Heart right ventricle (tissue), 16 donors: Measurements from ENCODE around the gene NUDT17. TPM values are rescaled to one million over a fixed set of nuclear protein-coding genes. Genes with fewer than 3 reads are reported as not detected.

ENCODE experiments used
- ATAC-seq, 8 donors: fragments of 200-7000 bp; cut with Tn5 transposase; one replicate each; pipeline ENCODE4 v1.9.1; 2020; ENCODE audit warnings: mild to moderate bottlenecking in 8 of 8, moderate library complexity in 8 of 8, moderate number of reproducible peaks in 1 of 8
- DNase-seq, 2 donors: peaks; one replicate each; pipeline ENCODE4 v3.0.0-alpha.2; 2020
- H3K27ac ChIP-seq, 10 donors: fragments of 200-600 bp; sonication (generic) in 2 of 10; one replicate each; pipeline versions ENCODE4 v1.5.0 to v1.8.0; 2020 to 2022; ENCODE audit warnings: mild to moderate bottlenecking in 3 of 10
- H3K27me3 ChIP-seq, 7 donors: fragments of 200-600 bp; one replicate each; pipeline ENCODE4 v1.8.0; 2021 to 2022; ENCODE audit warnings: mild to moderate bottlenecking in 2 of 7
- H3K36me3 ChIP-seq, 9 donors: fragments of 200-600 bp; sonication (generic) in 1 of 9; one replicate each; pipeline versions ENCODE4 v1.5.0 to v1.8.0; 2020 to 2022; ENCODE audit warnings: mild to moderate bottlenecking in 2 of 9
- H3K4me1 ChIP-seq, 9 donors: fragments of 200-600 bp; sonication (generic) in 1 of 9; one replicate each; pipeline versions ENCODE4 v1.5.0 to v1.8.0; 2020 to 2022; ENCODE audit warnings: mild to moderate bottlenecking in 4 of 9
- H3K4me3 ChIP-seq, 10 donors: fragments of 200-600 bp; sonication (generic) in 2 of 10; one replicate each; pipeline versions ENCODE4 v1.5.0 to v1.8.0; 2020 to 2022; ENCODE audit warnings: mild to moderate bottlenecking in 7 of 10, moderate library complexity in 2 of 10
- H3K9me3 ChIP-seq, 11 donors: fragments of 200-600 bp in 10 of 11; sonication (generic) in 2 of 11; one replicate each; pipeline versions ENCODE4 v1.5.0 to v1.8.0; 2013 to 2022; ENCODE audit warnings: mild to moderate bottlenecking in 2 of 11, control low read depth in 1 of 11, moderate library complexity in 1 of 11
- WGBS, 2 donors: extraction: QIAGEN DNeasy Blood & Tissue Kit; methylation state at CpG; one replicate each; pipeline ENCODE4 v1.1.7; 2013; ENCODE audit warnings: inconsistent platforms in 1 of 2; 5-methylcytosine and 5-hydroxymethylcytosine counted together
- intact Hi-C, 10 donors: fragments of 100-400 bp; cut with DNase I; formaldehyde crosslinking; loops; one replicate each; pipeline versions ENCODE4 v1.11.1 to v1.14.2; 2022
- long read RNA-seq, 3 donors: library from polyadenylated mRNA; unstranded; transcript quantifications; one replicate each; pipeline ENCODE4 v2.0.0, GENCODE V29; 2020 to 2021
- polyA plus RNA-seq, 2 donors: library from polyadenylated mRNA; stranded (reverse); fragments of 200-250 nt; gene quantifications; one replicate each; pipeline ENCODE4 v1.2.3, GENCODE V29; 2013
- total RNA-seq, 10 donors: library from RNA; stranded (reverse); fragmentation: NEBNext Ultra II Directional in 3 of 10; extraction: Animal tissue kit (Norgen Biotek cat#: 25700) in 3 of 10; gene quantifications; one replicate each; pipeline versions ENCODE4 v1.2.1 to v1.2.4, GENCODE V29; 2021 to 2023
- TF ChIP-seq, protein P1 (sequence below), 9 donors: fragments of 200-600 bp; sonication (generic) in 2 of 9; IDR thresholded peaks; one replicate each; pipeline versions ENCODE4 v1.5.0 to v1.8.0; 2021 to 2022; ENCODE audit warnings: antibody characterized with exemption in 9 of 9, mild to moderate bottlenecking in 5 of 9, moderate library complexity in 1 of 9
- donor health status: Arrhythmogenic right ventricular cardiomyopathy.
- donor health status: ischemic (EF 13 %, LVEDD 7.1; RV severe dilation, severe dysfunction).
- donor health status: healthy with polysubstance abuse.
- donor health status: DM: no; HTN: yes; CAD: no.
- donor health status: DM: no; HTN: no; CAD: no.
- donor health status: ischemic (EF 25% LVEDD 6.9; RV normal size, moderate dysfunction).
- donor health status: ischemic (EF 25% LVEDD 5.7; RV mildly dilated, moderate dysfunction).
- donor health status: healthy.
- donor health status: DM: yes; HTN: yes; CAD: no.
- donor health status: Ischemic cardiomyopathy.
- donor health status: ischemic (EF 35%, LVEDD 5.7; RV mildly dilated, moderate dysfunction).
- donor health status: nonischemic (EF 11% LVEDD 7.7; RV severe dilation, severe dysfunction).
- donor health status: DM: yes; HTN: yes; CAD: no.
- donor health status: PGD.
- donor health status: ischemic (EF 29% LVEDD 5.4; RV normal size, mild dysfunction).
- donor health status: nonischemic (EF 23%, LVEDD 6.1; RV moderate dilation, normal function).

Gene NUDT17, protein sequence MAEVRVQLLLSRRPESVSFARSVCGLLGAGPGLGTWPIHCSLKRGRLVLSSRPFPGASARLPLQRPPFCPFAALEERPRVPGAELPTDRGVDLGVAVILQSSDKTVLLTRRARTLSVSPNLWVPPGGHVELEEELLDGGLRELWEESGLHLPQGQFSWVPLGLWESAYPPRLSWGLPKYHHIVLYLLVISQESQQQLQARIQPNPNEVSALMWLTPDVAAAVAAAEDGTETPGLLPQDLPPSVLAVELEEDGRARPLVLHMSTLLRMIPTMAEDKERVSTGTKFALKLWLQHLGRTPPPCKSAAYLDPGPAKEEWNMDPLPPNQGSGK
- 1 to 10 TPM; 1.8 to 4.9 (median 3.6) TPM for total RNA-seq
- 1 to 10 TPM in 1 of 2 donors, under 1 TPM in 1; 0.75 to 4.0 TPM for polyA plus RNA-seq
- long read RNA-seq, donor 1 = 0 reads
- long read RNA-seq, donor 2, partial matches to known transcripts = 1 of 4 reads
- long read RNA-seq, donor 2, other reads (novel, unspliced or antisense) = 2 of 4 reads
- long read RNA-seq, donor 3, partial matches to known transcripts = 0 of 3 reads
- long read RNA-seq, donor 3, other reads (novel, unspliced or antisense) = 3 of 3 reads

DNA sequence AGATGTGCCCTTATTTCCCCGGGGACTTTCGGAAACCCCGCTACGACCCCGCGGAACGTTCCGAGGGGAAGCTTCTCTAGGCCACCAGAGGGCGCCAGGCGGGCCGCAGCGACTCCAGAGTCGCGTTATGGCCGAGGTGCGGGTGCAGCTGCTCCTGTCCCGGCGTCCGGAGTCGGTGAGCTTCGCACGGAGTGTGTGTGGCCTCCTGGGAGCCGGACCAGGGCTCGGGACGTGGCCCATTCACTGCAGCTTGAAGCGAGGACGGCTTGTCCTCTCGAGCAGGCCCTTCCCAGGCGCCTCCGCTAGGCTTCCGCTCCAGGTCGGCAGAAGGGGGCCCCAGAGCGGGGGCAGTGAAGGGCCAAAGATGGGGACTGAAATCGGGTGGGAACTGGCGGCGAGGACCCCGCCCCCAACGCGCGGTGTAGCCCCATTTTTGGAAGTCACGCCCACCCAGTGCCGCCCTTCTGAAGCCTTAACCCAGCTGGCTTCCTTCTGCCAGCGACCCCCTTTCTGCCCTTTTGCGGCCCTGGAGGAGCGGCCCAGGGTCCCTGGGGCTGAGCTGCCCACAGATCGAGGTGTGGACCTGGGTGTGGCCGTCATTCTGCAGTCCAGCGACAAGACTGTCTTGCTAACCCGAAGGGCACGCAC, at the start of gene NUDT17:
TSS of gene NUDT17 (plus strand) at position 117 of the 648 bp plus-strand sequence. CDS start at position 128, 11 bp downstream.
- no peaks in the 10 kb centered on the region for H3K27me3 ChIP-seq
- peaks cover 0 to 19% (median 16%) of the 10 kb centered on the region in 9 donors for H3K4me1 ChIP-seq
- peak within 1 kb of the TSS; percentile 14 to 69 (median 65) for H3K4me3 ChIP-seq
- DNase-seq (peak; percentile 77 to 83), ATAC-seq (peak; percentile 82 to 94 (median 90))
- H3K27ac ChIP-seq = peak within 1 kb of the TSS in 9 of 10 donors; percentile 48 to 86 (median 81)
- TF ChIP-seq, protein P1, sequence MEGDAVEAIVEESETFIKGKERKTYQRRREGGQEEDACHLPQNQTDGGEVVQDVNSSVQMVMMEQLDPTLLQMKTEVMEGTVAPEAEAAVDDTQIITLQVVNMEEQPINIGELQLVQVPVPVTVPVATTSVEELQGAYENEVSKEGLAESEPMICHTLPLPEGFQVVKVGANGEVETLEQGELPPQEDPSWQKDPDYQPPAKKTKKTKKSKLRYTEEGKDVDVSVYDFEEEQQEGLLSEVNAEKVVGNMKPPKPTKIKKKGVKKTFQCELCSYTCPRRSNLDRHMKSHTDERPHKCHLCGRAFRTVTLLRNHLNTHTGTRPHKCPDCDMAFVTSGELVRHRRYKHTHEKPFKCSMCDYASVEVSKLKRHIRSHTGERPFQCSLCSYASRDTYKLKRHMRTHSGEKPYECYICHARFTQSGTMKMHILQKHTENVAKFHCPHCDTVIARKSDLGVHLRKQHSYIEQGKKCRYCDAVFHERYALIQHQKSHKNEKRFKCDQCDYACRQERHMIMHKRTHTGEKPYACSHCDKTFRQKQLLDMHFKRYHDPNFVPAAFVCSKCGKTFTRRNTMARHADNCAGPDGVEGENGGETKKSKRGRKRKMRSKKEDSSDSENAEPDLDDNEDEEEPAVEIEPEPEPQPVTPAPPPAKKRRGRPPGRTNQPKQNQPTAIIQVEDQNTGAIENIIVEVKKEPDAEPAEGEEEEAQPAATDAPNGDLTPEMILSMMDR (IDR thresholded peaks at IDR 0.05) = peak; percentile 92 to 99 (median 96)
- H3K9me3 ChIP-seq = no peaks in the 10 kb centered on the region
- intact Hi-C loops = loop anchor here (1.0 to 10.0 kb wide), 11 partner anchors 41 to 172 kb away; partner anchors contain the start of genes ITGA10 (in 3 of the 10) and PEX11B (in 3 of the 10)
- peaks cover 0 to 66% (median 36%) of the 10 kb centered on the region in 9 donors for H3K36me3 ChIP-seq
- 2% methylated on average over 50 of the region's 50 CpGs for WGBS, 2 donors

DNA sequence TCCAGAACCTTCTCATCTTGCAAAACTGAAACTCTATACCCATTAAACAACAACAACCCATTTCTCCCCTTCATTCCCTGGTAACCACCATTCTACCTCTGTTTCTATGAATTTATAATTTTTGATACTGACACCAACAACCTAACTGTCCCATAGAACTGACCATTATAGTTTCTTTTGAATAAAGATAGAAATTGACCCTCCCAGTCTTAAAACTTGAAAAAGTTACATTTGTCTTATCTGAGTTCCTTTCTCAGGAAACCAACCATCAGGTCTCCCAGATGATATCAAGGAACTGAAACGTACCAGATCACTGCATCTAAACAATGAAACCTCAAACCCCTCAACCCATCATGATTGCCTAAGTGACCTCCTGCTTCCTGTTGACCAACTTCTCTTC, 48.7 kb upstream of the NUDT17 start:
- TF ChIP-seq, protein P1 (IDR thresholded peaks at IDR 0.05) = no peak
- H3K4me1 ChIP-seq = peaks cover 0 to 24% (median 10%) of the 10 kb centered on the region in 9 donors
- intact Hi-C loops = no loop called here
- H3K9me3 ChIP-seq = peaks cover 0 to 35% (median 11%) of the 10 kb centered on the region in 11 donors
- H3K36me3 ChIP-seq = peaks cover 0 to 26% (median 0%) of the 10 kb centered on the region in 9 donors
- ATAC-seq = no peak
- H3K27ac ChIP-seq = no peak overlapping the region
- 40 to 83% methylated on average over 1 of the region's 1 CpG for WGBS, 2 donors
- no peak for DNase-seq
- no peak overlapping the region for H3K4me3 ChIP-seq
- no peaks in the 10 kb centered on the region for H3K27me3 ChIP-seq

DNA sequence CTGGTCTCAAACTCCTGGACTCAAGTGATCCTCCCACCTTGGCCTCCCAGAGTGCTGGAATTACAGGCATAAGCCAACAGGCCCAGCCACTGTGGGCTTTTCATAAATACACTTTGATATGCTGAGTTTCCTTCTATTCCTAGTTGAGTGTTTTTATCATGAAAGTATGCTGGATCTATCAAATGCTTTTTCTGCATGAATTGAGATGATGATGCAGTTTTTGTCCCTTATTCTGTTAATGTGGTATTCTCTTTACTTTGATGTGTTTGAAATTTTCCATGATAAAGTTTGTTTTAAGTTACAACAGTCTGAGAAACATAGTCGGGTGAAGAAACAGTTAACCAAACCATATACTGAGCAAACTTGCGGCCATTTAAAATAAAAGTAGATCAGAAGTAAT, 45.6 kb upstream of the NUDT17 start:
- no peak for DNase-seq
- Histone ChIP-seq H3K27ac (no peak overlapping the region), H3K9me3 (peaks cover 0 to 35% (median 11%) of the 10 kb centered on the region in 11 donors), H3K4me1 (peaks cover 0 to 53% (median 29%) of the 10 kb centered on the region in 9 donors), H3K4me3 (no peak overlapping the region), H3K36me3 (no peaks in the 10 kb centered on the region), H3K27me3 (no peaks in the 10 kb centered on the region)
- TF ChIP-seq, protein P1 (IDR thresholded peaks at IDR 0.05) = no peak
- WGBS, 2 donors = 95% methylated on average over 2 of the region's 2 CpGs
- ATAC-seq = no peak
- intact Hi-C loops = no loop called here
